GM23248 (cell line): Measurements from ENCODE around the gene ART4. TPM values are rescaled to one million over a fixed set of nuclear protein-coding genes. Genes with fewer than 3 reads are reported as not detected.

Experiments
- DNase-seq: peaks from one replicate; pipeline ENCODE4 v3.0.0-alpha.2; 2015
- H2AFZ ChIP-seq: fragments of 200-600 bp; sonication (generic); 2 replicates; pipeline ENCODE4 v1.6.1; 2016; ENCODE audit warnings: antibody characterized with exemption
- H3F3A ChIP-seq: fragments of 200-600 bp; sonication (generic); 2 replicates; pipeline ENCODE4 v1.6.1; 2016; ENCODE audit warnings: mild to moderate bottlenecking, antibody characterized with exemption, mixed run types; ENCODE audit not compliant: insufficient read depth
- H3K27ac ChIP-seq: fragments of 200-600 bp; sonication (generic); 2 replicates; pipeline ENCODE4 v1.5.1; 2016; ENCODE audit warnings: mild to moderate bottlenecking
- H3K27me3 ChIP-seq: fragments of 200-600 bp; sonication (generic); replicated peaks from 2 replicates; pipeline ENCODE4 v1.6.1; 2016; ENCODE audit warnings: mild to moderate bottlenecking; ENCODE audit not compliant: insufficient read depth
- H3K36me3 ChIP-seq: fragments of 200-600 bp; sonication (generic); 2 replicates; pipeline ENCODE4 v1.6.1; 2016; ENCODE audit warnings: low read depth, mild to moderate bottlenecking
- H3K4me1 ChIP-seq: fragments of 200-600 bp; sonication (generic); 2 replicates; pipeline ENCODE4 v1.6.1; 2016; ENCODE audit warnings: mild to moderate bottlenecking; ENCODE audit not compliant: insufficient read depth
- H3K4me2 ChIP-seq: fragments of 200-600 bp; sonication (generic); one replicate; pipeline ENCODE4 v1.6.1; 2016; ENCODE audit warnings: mild to moderate bottlenecking; ENCODE audit not compliant: unreplicated experiment
- H3K4me3 ChIP-seq: fragments of 200-600 bp; sonication (generic); 2 replicates; pipeline ENCODE4 v1.5.1; 2016; ENCODE audit warnings: mild to moderate bottlenecking
- H3K79me2 ChIP-seq: fragments of 200-600 bp; sonication (generic); 2 replicates; pipeline ENCODE4 v1.6.1; 2016; ENCODE audit warnings: mild to moderate bottlenecking; ENCODE audit not compliant: insufficient read depth
- H3K9ac ChIP-seq: fragments of 200-600 bp; sonication (generic); 2 replicates; pipeline ENCODE4 v1.6.1; 2016; ENCODE audit warnings: mild to moderate bottlenecking
- H3K9me2 ChIP-seq: fragments of 200-600 bp; sonication (generic); 2 replicates; pipeline ENCODE4 v1.6.1; 2016; ENCODE audit warnings: mixed run types, mild to moderate bottlenecking, moderate library complexity; ENCODE audit not compliant: insufficient read depth
- H3K9me3 ChIP-seq: fragments of 200-600 bp; sonication (generic); one replicate; pipeline ENCODE4 v1.6.1; 2017; ENCODE audit warnings: low read depth
- H4K20me1 ChIP-seq: fragments of 200-600 bp; sonication (generic); 2 replicates; pipeline ENCODE4 v1.6.0; 2016; ENCODE audit not compliant: insufficient read depth
- EZH2 ChIP-seq: fragments of 200-600 bp; sonication (generic); IDR thresholded peaks from 2 replicates; pipeline ENCODE4 v1.6.1; 2018; ENCODE audit warnings: antibody characterized with exemption, mild to moderate bottlenecking; ENCODE audit not compliant: insufficient read depth, poor library complexity, severe bottlenecking
- EZH2phosphoT487 ChIP-seq: fragments of 200-600 bp; sonication (generic); IDR thresholded peaks from 2 replicates; pipeline ENCODE4 v1.6.1; 2018; ENCODE audit warnings: antibody characterized with exemption, moderate library complexity, mild to moderate bottlenecking, low read depth; ENCODE audit not compliant: insufficient read depth
- WGBS, 2 experiments: methylation state at CpG; one replicate each; pipeline ENCODE4 v1.1.6; 2015 to 2017; ENCODE audit warnings: low lambda C conversion rate in 2 of 2, low coverage in 1 of 2; ENCODE audit errors: missing lambda C conversion rate in 2 of 2; 5-methylcytosine and 5-hydroxymethylcytosine counted together
- in situ Hi-C: fragments of 300-500 bp; cut with MboI; formaldehyde crosslinking; loops from 2 replicates; pipeline ENCODE4 v1.15.0; 2020
- polyA plus RNA-seq: library from polyadenylated mRNA; unstranded; fragments of >200 nt; fragmentation: Nextera tagmentation; extraction: Ambion mirVana; gene quantifications from 2 replicates; pipeline ENCODE4 v1.2.1, GENCODE V29; 2016
- total RNA-seq: library from RNA; depleted of rRNA; stranded (reverse); fragments of >200 nt; shearing (Covaris generic); gene quantifications from 2 replicates; pipeline ENCODE4 v1.2.3, GENCODE V29; 2014

The ART4 gene
- total and polyA plus RNA-seq, 2 experiments from 2014 or later = not detected

- H3K9me3 ChIP-seq = no peaks in the 10 kb centered on the region
- H3K4me2 ChIP-seq = no peak overlapping the region
- peaks cover 5% of the 10 kb centered on the region; the same call in 1 of the 2 replicates for H3K9me2 ChIP-seq
- no peak overlapping the region for H3K4me3 ChIP-seq
- in situ Hi-C loops = no loop called here
- no peaks in the 10 kb centered on the region for H4K20me1 ChIP-seq
- H3K4me1 ChIP-seq = peaks cover 6% of the 10 kb centered on the region
- 24 to 28% methylated on average over 1 of the region's 1 CpG for WGBS, 2 experiments
- no peak overlapping the region for H3K27ac ChIP-seq
- peak; percentile 45 for DNase-seq
- no peaks in the 10 kb centered on the region for H3K79me2 ChIP-seq
- TF ChIP-seq EZH2phosphoT487 (no peak), EZH2 (no peak)
- no peaks in the 10 kb centered on the region for H3F3A ChIP-seq
- H3K36me3 ChIP-seq = no peaks in the 10 kb centered on the region
- H3K9ac ChIP-seq = no peak overlapping the region
- H2AFZ ChIP-seq = no peak overlapping the region
- H3K27me3 ChIP-seq = no peaks in the 10 kb centered on the region
Observed at GRCh38 chr12:14824012-14824634, 19.2 kb downstream of the ART4 start.

- no peaks in the 10 kb centered on the region for H3K36me3 ChIP-seq
- no peak within 1 kb of the TSS for H3K9ac ChIP-seq
- no peak within 1 kb of the TSS for H3K4me2 ChIP-seq
- in situ Hi-C loops = no loop called here
- H4K20me1 ChIP-seq = no peaks in the 10 kb centered on the region
- H2AFZ ChIP-seq = peak within 1 kb of the TSS; percentile 47
- no peaks in the 10 kb centered on the region for H3K9me2 ChIP-seq
- no peaks in the 10 kb centered on the region for H3K4me1 ChIP-seq
- H3K9me3 ChIP-seq = no peaks in the 10 kb centered on the region
- H3K79me2 ChIP-seq = no peaks in the 10 kb centered on the region
- no peaks in the 10 kb centered on the region for H3K27me3 ChIP-seq
- no peaks in the 10 kb centered on the region for H3F3A ChIP-seq
- H3K4me3 ChIP-seq = no peak within 1 kb of the TSS
- H3K27ac ChIP-seq = no peak within 1 kb of the TSS
- 33 to 38% methylated on average over 3 of the region's 3 CpGs for WGBS, 2 experiments
- DNase-seq = peak; percentile 3
- TF ChIP-seq EZH2 (no peak), EZH2phosphoT487 (no peak)
Observed at GRCh38 chr12:14814014-14814413, 29.3 kb downstream of the ART4 start, which contains the start of gene SMCO3. SMCO3 (minus strand) TSS chr12:14814182; CDS start chr12:14806680, 7,502 bp downstream.

DNA sequence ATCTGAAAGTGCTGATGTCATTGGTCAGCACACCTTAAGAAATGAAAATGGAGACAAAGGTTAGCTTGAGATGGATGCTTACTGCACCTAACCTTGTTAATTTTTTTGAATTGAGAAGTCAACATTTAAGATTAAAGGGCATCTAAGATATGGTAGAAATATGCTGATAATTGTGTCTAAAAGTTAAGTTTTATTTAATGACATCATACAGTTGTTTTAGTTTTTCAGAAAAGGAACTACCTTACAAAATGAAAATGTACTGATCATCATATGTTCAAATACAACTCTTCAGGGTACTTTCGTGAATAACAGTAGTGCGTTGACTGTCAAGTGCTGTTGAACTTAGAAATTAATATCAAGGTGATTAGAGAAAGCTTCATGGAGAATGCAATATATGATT, 31.8 kb downstream of the ART4 start:
- H3K9me3 ChIP-seq = no peaks in the 10 kb centered on the region
- no peaks in the 10 kb centered on the region for H3F3A ChIP-seq
- no peak for DNase-seq
- H4K20me1 ChIP-seq = no peaks in the 10 kb centered on the region
- no peak overlapping the region for H2AFZ ChIP-seq
- no peaks in the 10 kb centered on the region for H3K36me3 ChIP-seq
- H3K4me2 ChIP-seq = no peak overlapping the region
- no peaks in the 10 kb centered on the region for H3K9me2 ChIP-seq
- WGBS, 2 experiments = 59 to 65% methylated on average over 2 of the region's 2 CpGs
- no peaks in the 10 kb centered on the region for H3K27me3 ChIP-seq
- H3K9ac ChIP-seq = no peak overlapping the region
- no peak overlapping the region for H3K27ac ChIP-seq
- in situ Hi-C loops = no loop called here
- TF ChIP-seq EZH2 = no peak
- no peak for TF ChIP-seq EZH2phosphoT487
- H3K4me1 ChIP-seq = no peaks in the 10 kb centered on the region
- no peak overlapping the region for H3K4me3 ChIP-seq
- no peaks in the 10 kb centered on the region for H3K79me2 ChIP-seq

GRCh38 chr12:14810953-14811483, 32.3 kb downstream of the ART4 start:
- H3K27ac ChIP-seq = no peak overlapping the region
- TF ChIP-seq EZH2 (no peak), EZH2phosphoT487 (no peak)
- in situ Hi-C loops = no loop called here
- H3K9ac ChIP-seq = no peak overlapping the region
- no peaks in the 10 kb centered on the region for H3K79me2 ChIP-seq
- H2AFZ ChIP-seq = no peak overlapping the region
- no peaks in the 10 kb centered on the region for H3K4me1 ChIP-seq
- no peaks in the 10 kb centered on the region for H3K36me3 ChIP-seq
- DNase-seq = peak; percentile 42
- H3K27me3 ChIP-seq = no peaks in the 10 kb centered on the region
- no peaks in the 10 kb centered on the region for H4K20me1 ChIP-seq
- H3K9me2 ChIP-seq = no peaks in the 10 kb centered on the region
- no peaks in the 10 kb centered on the region for H3F3A ChIP-seq
- no peak overlapping the region for H3K4me3 ChIP-seq
- 70 to 72% methylated on average over 1 of the region's 1 CpG for WGBS, 2 experiments
- no peaks in the 10 kb centered on the region for H3K9me3 ChIP-seq
- H3K4me2 ChIP-seq = no peak overlapping the region
